NCI-H524 (cell line): ENCODE results near the gene TRNP1.

Source experiments
- DNase-seq, 2 experiments: peaks; one replicate each; lab custom pipeline; 2025; lab: John Stamatoyannopoulos, UW

Gene TRNP1

DNA sequence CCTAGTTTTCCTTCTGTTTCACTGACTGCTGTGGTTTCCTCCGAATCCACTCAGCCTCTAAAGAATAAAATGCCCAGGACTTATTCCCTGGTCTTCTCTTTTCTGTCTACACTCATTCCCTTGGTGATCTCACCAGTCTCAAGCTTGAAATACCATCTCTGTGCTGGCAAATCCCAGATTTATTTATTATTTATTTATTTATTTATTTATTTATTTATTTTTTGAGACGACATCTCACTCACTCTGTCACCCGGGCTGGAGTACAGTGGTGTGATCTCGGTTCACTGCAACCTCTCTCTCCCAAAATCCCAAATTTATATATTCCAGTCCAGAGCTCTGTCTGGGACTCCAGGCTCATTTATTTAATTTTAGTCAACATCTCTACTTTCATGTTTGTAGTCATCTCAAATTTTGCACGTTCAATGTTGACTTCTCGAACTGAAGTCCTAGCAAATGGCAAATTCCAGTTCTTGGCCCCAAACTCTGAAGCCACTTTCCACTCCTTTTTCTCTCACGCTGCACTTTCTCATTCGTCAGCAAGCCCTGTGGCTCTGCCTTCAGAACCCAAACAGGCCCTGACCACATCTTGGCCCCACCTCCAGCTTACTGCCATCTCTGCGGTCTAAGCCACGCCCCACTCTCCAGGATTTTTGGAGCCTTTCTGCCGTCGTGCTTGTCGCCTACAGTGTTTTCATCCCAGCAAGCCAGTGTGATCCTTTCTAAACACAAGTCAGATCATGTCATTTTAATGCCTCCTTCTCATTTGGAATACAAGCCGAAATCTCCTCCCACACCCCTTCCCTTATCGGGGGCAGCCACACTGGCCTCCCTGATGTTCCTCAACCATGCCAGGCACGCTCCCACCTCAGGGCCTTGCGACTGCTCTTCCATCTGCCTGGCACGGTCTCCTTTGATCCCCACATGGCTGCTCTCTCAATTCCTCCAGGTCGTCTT, 33.4 kb downstream of the TRNP1 start:
- DNase-seq = no peak

DNA sequence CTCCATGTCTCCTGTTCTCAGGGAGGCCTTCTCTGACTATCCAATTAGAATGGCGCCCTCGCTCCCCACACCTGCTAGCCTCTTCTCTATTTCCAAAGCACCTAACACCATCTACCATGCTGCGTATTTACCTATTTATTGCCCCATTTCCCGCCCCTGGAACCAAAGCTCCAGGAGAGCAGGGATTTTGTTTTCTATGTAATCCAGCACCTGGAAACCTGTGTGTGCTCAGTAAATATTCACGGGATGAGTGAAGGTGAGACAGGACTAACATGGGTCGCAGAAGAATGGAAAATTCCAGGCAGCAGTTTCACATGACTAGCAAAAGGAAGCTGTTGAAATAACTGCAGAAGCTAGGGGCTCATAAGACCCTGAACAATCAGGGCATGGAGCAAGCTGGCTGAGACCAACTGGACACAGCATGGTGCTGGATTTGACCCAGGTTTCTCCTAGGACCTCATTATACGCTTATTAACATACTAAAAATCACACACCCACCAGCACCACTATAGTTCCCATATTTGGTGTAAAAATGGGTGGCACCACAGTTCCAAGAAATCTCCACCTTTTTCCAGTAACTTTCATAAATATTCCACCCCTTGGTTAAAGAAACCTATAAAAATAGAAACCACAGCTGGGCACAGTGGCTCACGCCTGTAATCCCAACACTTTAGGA, 34.2 kb downstream of the TRNP1 start:
- DNase-seq = no peak

DNA sequence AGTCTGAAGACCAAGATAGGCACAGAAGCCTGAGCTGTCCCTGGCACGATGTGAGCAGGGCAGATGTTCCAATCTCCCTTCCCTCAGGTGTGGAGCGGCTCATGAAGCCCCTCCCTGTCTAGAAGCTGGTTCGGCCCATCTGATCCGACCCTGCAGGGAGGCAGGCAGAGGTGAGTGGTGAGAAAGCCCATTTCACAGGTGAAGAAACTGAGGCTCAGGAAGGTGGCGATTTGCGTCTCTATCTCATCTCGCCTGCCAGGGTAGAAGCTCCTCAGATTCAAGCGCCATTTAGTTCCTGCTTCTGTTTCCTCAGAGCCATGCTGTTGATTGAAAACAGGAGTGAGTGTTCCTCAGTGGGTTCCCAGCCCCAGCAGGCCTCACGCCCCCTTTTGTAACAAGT, 36.0 kb downstream of the TRNP1 start:
- no peak for DNase-seq

DNA sequence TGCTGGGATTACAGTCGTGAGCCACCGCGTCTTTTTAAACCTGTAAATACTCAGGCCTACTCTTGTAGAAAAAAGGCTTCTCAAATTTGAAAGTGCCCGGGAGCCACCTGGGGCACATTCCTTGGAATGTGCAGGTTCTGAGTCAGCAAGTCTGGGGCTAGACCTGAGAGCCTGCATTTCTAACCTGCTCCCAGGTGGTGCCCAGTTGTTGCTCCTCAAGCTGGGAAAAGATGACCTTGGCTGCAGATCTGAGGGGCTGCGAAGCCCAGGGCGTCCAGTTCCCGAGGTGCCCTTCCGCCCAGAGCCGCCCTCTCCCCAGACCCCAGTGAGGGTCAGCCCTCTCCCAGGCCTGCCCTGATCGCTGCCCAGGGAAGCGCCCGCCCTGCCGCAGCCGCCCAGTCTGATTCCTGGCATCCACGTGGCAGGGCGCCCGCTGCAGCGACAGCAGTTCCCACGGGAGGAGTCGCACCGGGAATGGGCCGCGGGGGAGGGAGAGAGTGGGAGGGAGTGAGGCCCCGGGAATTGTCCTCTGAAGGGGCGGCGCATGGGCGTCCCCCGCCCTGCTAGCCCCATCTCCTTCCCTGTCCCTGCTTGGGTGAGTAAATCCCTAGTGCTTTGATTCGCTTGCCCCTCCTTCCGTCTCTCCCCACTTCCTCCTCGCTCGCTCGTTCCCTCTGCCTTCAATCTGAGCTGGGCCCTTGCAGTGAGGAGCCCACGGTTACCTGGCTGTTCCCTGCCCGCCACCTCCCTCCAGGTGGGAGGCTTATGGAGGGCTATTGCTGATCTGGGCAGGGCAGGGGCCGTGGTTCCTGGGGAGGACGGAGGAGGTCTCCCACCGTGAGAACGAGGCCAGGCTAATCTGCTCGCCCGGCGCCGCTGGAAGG, 38.0 kb downstream of the TRNP1 start:
- DNase-seq = peak; percentile 39 to 66

DNA sequence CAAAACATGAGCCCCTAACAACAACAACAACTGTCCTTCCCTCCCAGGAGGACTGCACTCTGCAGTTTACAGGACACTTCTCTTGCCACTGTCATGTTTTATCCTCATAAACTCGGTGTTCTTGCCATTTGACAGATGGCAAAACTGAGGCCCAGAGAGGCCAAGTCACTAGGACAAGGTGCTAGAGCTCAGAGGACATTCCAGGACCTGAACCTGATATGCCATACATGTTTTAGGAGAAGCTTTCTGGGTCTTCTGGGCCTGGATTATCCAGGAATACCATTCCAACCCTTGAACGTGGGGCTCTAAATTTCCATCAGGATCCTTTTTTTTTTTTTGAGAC, 38.6 kb downstream of the TRNP1 start:
- DNase-seq = no peak

DNA sequence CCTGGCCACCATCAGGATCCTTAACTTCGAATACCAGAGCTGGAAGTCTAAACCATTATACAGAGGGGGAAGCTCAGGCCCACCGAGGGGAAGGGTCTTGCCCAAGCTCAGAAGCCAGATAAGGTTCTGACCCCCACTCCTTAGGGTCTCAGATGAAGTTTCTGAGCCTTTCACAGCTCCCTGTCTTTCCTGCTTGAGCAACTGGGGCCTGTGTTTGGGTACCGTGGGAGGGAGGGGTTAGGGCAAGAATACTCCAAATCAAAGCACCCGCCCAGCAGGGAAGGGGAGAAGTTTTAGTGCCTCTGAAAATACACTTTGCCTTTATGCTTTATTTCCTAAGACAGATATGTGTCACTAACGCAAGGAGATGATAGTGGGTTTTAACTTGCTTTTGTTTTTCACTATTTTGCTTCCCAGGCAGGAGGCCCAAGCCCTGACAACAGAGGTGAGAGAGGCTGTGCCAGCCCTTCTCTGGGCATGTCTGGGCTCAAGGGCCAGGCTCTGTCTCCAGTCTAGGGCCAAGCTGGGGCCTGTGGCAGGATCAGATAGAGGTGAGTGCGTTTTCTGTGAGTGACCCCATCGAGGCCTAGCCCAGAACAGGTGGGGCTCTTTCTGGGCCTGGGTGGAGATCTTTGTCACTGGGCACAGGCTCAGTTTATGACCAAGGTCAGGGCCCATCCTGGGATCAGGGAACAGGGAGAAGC, 39.7 kb downstream of the TRNP1 start:
- no peak for DNase-seq

DNA sequence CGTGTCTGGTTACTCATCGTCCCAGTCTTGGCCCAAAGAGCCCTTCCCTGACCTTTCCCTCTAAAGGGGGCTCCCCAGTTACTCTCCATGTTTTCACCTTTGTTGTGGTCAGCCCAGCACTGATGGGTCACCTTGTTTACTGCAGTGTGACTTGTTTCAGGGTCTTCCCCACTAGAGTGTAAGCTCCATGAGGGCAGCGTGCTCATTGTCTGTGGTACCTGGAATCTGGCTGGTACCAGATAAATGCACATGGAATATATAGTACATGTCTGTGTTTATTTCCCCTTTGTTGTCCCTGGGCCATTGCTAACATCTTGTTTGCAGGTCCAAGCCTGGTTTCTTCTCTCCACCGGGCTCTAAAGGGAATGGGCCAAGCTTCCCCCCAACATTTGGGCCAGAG, 41.9 kb downstream of the TRNP1 start:
- DNase-seq = no peak

DNA sequence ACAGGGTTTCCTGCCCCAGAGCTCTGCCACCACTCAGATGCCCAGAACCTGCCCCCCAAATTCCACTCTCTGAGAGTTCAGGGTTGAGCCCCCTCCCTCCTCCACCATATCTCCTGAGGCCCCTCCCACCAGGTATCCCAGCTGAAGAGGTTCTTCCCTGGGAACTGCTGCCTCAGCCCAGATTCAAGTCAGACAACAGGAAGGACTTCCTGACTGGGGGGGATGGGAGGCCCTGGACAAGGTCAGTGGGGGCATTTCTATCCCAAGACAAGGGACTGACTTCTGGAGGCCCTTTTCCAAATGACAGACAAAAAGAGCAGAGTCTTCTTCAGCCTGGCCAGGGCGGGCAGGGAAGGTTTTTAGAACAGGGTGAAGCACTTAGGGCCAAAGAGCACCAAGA, 43.2 kb downstream of the TRNP1 start:
- DNase-seq = no peak

DNA sequence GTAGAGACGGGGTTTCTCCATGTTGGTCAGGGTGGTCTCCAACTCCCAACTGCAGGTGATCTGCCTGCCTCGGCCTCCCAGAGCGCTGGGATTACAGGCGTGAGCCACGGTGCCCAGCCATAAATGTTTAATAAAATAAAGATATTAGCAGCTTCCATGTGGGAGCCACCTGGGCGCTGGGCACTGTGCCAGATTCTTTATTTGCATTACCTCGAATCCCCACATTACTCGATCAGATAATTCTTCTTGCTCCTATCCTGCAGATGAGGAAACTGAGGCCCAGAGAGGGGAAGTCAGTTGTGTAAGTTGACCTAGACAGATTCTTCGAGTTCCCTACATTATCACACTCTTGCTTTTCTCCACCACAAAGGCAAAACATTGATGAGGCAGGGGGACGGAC, 44.0 kb downstream of the TRNP1 start:
- DNase-seq = peak; percentile 14 to 15

DNA sequence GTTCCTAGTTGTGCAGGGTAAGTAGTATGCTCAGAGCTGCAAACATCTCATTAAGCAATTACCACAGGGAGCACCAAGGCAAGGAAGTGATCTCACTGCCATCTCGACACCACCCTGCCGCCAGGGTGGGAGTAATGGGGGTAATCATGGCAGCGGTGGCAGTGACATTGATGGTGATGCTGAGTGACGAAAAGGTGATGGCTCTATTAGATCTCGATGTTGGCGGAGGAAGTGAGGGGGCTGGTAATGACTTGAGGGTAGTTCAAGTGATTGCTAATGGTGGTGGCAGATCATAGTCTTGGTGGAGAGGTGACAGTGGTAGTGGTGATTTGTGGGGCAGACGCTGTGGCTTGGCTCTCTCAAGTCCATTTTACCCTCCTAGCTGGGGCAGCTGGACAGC, 44.5 kb downstream of the TRNP1 start:
- no peak for DNase-seq

DNA sequence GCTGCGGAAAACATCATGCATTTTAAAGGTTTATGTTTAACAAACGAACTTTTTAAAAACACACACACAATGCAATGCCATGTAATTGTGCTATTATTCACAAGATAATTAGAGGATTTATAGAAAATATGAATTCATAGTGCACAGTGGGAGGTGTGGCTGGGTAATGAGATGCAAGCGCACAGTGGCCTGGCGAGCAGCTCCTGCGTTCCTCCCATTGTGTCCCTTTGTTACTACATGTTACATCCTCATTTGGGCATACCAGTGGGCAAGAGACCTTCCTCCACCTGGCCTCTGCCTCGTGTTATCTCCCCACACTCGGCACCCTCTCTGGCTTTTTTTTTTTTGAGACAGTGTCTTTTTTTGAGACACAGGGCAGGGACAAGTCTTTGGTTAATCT, 49.2 kb downstream of the TRNP1 start:
- DNase-seq = no peak

DNA sequence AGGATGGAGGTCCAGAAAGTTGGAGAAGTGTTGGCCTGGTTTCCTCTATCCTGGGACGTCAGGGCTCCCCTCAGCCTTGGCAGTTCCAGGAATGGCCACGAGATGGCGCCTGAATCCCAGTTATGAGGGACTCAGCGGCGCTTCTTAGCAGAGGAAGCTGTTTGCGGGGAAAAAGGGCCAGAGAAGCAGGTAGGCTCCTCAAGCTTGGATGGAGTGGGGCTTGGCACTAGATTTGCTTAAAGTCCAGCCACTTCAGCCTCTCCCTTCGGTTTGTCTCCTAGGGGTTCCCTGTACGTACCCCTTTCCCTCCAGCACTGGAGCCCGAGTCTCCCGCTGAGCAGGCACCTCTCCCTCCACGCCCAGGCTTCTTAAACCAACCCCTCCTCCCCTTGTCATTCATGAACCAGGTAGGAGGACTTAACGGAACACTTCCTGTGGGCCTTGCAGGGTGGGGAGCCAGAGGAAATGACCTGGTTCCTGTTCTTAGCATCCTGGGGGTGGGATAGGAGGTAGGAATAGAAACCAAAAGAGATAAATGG, 51.2 kb downstream of the TRNP1 start:
- DNase-seq = peak; percentile 47 to 76

DNA sequence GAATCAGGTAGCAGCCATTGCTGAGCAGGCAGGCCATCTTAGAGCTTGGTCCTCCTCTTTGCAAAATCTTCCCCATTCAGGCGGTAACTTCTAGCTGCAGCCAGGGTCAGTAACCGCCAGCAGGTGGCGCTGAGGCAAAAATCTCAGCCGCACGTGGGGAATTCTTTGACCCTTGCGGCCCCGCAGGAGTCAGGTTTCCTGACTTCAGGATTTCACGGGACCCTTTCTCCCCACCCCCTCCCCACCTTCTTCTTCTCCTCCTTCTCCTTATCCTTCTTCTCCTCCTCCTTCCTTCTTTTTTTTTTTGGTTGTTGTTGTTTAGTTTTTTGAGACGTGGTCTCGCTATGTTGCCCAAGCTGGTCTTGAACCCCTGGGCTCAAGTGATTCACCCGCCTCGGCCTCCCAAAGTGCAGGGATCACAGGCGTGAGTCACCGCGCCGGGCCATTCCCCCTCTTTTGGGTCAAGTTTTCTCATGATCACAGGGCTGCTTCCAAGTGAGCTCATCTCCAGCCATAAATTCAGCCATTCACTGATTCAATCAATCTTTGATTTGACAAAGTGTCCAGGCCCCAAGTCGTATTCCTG, 52.6 kb downstream of the TRNP1 start:
- DNase-seq = peak in 1 of 2 experiments; percentile 55

DNA sequence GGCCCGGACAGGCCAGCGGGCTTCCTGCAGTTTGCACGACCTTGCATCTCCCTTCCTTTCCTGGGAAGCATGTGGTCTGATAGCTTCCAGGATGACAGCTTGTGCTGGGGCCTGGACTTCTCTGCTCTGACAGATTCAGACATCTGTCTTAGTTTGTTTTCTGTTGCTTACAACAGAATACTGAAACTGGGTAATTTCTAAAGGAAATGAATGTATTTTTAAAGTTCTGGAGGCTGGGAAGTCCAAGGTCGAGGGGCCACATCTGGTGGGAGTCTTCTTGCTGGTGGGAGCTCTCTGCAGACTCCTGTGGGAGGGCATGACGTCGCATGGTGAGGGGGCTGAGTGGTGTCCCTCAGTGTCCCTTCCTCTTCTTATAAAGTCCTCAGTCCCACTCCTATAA, 54.4 kb downstream of the TRNP1 start:
- peak in 1 of 2 experiments; percentile 22 for DNase-seq

DNA sequence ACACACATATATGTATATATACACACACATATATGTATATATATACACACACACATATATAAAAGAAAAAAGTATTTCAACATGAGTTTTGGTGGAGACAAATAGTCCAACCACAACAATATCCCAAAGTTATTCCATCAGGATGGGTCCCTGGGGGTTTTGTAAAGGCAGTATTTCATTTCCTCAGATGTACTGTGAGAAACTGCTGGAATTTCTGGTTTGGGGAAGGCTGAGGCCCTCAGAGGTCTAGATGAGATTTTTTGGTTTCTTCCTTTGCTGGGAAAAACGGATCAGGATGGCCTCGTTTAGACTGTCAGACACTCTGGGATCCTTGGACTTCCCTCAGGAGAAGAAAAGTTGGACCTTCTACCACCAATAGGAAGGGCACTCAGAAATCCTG, 55.6 kb downstream of the TRNP1 start:
- no peak for DNase-seq

DNA sequence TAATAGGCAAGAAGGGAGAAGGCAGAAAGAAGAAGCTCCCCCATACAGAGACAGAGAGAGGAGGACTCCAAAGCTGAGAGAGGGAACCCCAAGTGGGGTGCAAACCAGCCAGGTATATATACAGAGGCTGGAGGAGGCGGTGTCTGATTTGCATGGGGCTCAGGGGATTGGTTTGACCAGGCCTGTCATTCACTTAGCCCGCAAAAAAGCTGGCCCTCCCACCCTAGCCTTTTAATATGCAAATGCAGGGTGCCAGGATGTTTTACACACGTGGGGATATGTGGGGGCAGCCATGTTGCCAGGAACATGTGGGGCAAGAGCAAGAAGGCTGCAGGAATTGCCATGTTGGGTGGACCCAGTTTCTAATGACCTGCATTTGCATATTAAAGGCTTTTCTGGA, 56.1 kb downstream of the TRNP1 start:
- DNase-seq = no peak
